Endodermal cell (in vitro differentiated cells): ENCODE data around the gene NT5C1A. TPM values are rescaled to one million over a fixed set of nuclear protein-coding genes. Genes with fewer than 3 reads are reported as not detected.

Experiments used
- DNase-seq: peaks from one replicate; pipeline ENCODE4 v3.0.0-alpha.2; 2017
- H3K27ac ChIP-seq: 2 replicates; pipeline ENCODE4 v1.5.1; 2013; ENCODE audit warnings: mild to moderate bottlenecking, low read depth, low read length, moderate library complexity
- H3K27me3 ChIP-seq: 2 replicates; pipeline ENCODE4 v1.6.1; 2013; ENCODE audit warnings: mild to moderate bottlenecking, low read length, moderate library complexity; ENCODE audit not compliant: insufficient read depth, control insufficient read depth, poor library complexity, severe bottlenecking
- H3K36me3 ChIP-seq: 2 replicates; pipeline ENCODE4 v1.7.0; 2013; ENCODE audit warnings: mild to moderate bottlenecking, low read length, moderate library complexity; ENCODE audit not compliant: control insufficient read depth, insufficient read depth
- H3K4me1 ChIP-seq: one replicate; pipeline ENCODE4 v1.7.0; 2013; ENCODE audit warnings: low read length; ENCODE audit not compliant: control insufficient read depth, insufficient read depth
- H3K4me3 ChIP-seq: 2 replicates; pipeline ENCODE4 v1.5.1; 2013; ENCODE audit warnings: mild to moderate bottlenecking, low read length, moderate library complexity
- H3K9ac ChIP-seq: 2 replicates; pipeline ENCODE4 v1.6.1; 2013; ENCODE audit warnings: mild to moderate bottlenecking, low read length, moderate library complexity; ENCODE audit not compliant: poor library complexity, severe bottlenecking; ENCODE audit errors: extremely low read depth
- H3K9me3 ChIP-seq: 2 replicates; pipeline ENCODE4 v1.6.1; 2013; ENCODE audit warnings: mild to moderate bottlenecking, low read length, moderate library complexity; ENCODE audit not compliant: control insufficient read depth
- H3K27ac Mint-ChIP-seq: 2 replicates; pipeline ENCODE4 v1.8.0; 2020; ENCODE audit warnings: mixed read lengths
- H3K27me3 Mint-ChIP-seq: 2 replicates; pipeline ENCODE4 v1.8.0; 2021; ENCODE audit warnings: mild to moderate bottlenecking, mixed read lengths; ENCODE audit not compliant: insufficient read depth
- H3K36me3 Mint-ChIP-seq: 2 replicates; pipeline ENCODE4 v1.8.0; 2020; ENCODE audit warnings: low read depth, mixed read lengths
- H3K4me1 Mint-ChIP-seq: 2 replicates; pipeline ENCODE4 v1.8.0; 2020; ENCODE audit warnings: mixed read lengths
- H3K4me3 Mint-ChIP-seq: 2 replicates; pipeline ENCODE4 v1.8.0; 2020; ENCODE audit warnings: mild to moderate bottlenecking, moderate library complexity, mixed read lengths
- H3K9me3 Mint-ChIP-seq: 2 replicates; pipeline ENCODE4 v1.8.0; 2020; ENCODE audit warnings: mild to moderate bottlenecking, mixed read lengths
- WGBS, 2 experiments: methylation state at CpG; one replicate each; pipeline versions ENCODE4 v1.1.5 to v1.1.7; 2013; ENCODE audit warnings: missing lambda C conversion rate in 2 of 2, mixed read lengths in 1 of 2; ENCODE audit not compliant: insufficient coverage in 1 of 2, insufficient read length in 1 of 2; 5-methylcytosine and 5-hydroxymethylcytosine counted together
- total RNA-seq, 2 donors: library from RNA; stranded (reverse); fragmentation: NEBNext Ultra II Directional in 1 of 2; extraction: Animal tissue kit (Norgen Biotek cat#: 25700) in 1 of 2; gene quantifications; 2 replicates in 1 of 2; 3 replicates in 1 of 2; pipeline ENCODE4 v1.2.1, GENCODE V29; 2021
- TF ChIP-seq, protein P1 (sequence below): fragments of 200-600 bp; sonication (generic); conservative IDR thresholded peaks from 2 replicates; pipeline ENCODE4 v1.5.0; 2021; ENCODE audit warnings: antibody characterized with exemption, mild to moderate bottlenecking

The NT5C1A gene
- total RNA-seq, 2 donors from 2014 or later: not detected

- Mint-ChIP-seq H3K27me3 (peaks cover 98% of the 10 kb centered on the region), H3K9me3 (no peaks in the 10 kb centered on the region), H3K4me1 (peaks cover 5% of the 10 kb centered on the region), H3K36me3 (no peaks in the 10 kb centered on the region), H3K27ac (no peak overlapping the region), H3K4me3 (no peak overlapping the region)
- Histone ChIP-seq H3K9me3 (no peaks in the 10 kb centered on the region), H3K27ac (no peak overlapping the region), H3K4me3 (no peak overlapping the region), H3K4me1 (no peaks in the 10 kb centered on the region), H3K27me3 (peaks cover 94% of the 10 kb centered on the region), H3K9ac (no peak overlapping the region), H3K36me3 (no peaks in the 10 kb centered on the region)
- 84 to 92% methylated on average over 2 to 3 of the region's 3 CpGs for WGBS, 2 experiments
- no peak for DNase-seq
- TF ChIP-seq, protein P1, sequence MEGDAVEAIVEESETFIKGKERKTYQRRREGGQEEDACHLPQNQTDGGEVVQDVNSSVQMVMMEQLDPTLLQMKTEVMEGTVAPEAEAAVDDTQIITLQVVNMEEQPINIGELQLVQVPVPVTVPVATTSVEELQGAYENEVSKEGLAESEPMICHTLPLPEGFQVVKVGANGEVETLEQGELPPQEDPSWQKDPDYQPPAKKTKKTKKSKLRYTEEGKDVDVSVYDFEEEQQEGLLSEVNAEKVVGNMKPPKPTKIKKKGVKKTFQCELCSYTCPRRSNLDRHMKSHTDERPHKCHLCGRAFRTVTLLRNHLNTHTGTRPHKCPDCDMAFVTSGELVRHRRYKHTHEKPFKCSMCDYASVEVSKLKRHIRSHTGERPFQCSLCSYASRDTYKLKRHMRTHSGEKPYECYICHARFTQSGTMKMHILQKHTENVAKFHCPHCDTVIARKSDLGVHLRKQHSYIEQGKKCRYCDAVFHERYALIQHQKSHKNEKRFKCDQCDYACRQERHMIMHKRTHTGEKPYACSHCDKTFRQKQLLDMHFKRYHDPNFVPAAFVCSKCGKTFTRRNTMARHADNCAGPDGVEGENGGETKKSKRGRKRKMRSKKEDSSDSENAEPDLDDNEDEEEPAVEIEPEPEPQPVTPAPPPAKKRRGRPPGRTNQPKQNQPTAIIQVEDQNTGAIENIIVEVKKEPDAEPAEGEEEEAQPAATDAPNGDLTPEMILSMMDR: no peak
These were observed 3.0 kb downstream of the NT5C1A start for GRCh38 chr1:39668894-39669293.

DNA sequence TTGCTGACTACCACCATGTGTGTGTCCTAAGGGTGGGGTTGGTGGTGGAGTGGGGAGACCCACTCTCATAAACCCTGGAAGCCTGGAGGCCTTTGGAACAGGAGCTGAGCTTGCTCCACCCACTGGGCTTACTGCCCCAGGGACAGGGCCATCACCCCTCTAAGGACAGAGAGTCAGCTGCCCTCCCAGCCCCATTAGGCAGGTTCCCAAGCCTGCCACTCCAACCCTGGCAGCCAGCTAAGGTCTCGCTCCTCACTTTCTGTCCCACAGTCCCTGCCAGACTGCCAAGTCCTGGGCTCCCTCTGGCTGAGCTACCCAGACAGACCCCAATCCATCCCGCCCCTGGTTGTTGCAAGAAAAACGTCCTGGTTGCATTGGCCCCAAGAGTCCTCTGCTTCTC, 3.8 kb downstream of the NT5C1A start:
- Mint-ChIP-seq H3K27me3 (peaks cover 98% of the 10 kb centered on the region), H3K9me3 (no peaks in the 10 kb centered on the region), H3K36me3 (no peaks in the 10 kb centered on the region), H3K4me1 (peaks cover 5% of the 10 kb centered on the region), H3K4me3 (no peak overlapping the region), H3K27ac (no peak overlapping the region)
- Histone ChIP-seq H3K36me3 (no peaks in the 10 kb centered on the region), H3K9ac (no peak overlapping the region), H3K4me1 (no peaks in the 10 kb centered on the region), H3K27ac (no peak overlapping the region), H3K27me3 (peaks cover 94% of the 10 kb centered on the region), H3K4me3 (no peak overlapping the region), H3K9me3 (no peaks in the 10 kb centered on the region)
- WGBS, 2 experiments: 41 to 65% methylated on average over 2 to 3 of the region's 3 CpGs
- DNase-seq: no peak
- TF ChIP-seq, protein P1: no peak

GRCh38 chr1:39666772-39667171, 5.1 kb downstream of the NT5C1A start:
- H3K9me3 ChIP-seq: no peaks in the 10 kb centered on the region
- TF ChIP-seq, protein P1: no peak
- H3K4me3 ChIP-seq: no peak overlapping the region
- H3K27ac Mint-ChIP-seq: no peak overlapping the region
- no peak overlapping the region for H3K27ac ChIP-seq
- H3K27me3 ChIP-seq: peaks cover 94% of the 10 kb centered on the region
- H3K4me1 ChIP-seq: no peaks in the 10 kb centered on the region
- H3K4me3 Mint-ChIP-seq: no peak overlapping the region
- DNase-seq: no peak
- no peak overlapping the region for H3K9ac ChIP-seq
- H3K9me3 Mint-ChIP-seq: no peaks in the 10 kb centered on the region
- no peaks in the 10 kb centered on the region for H3K36me3 ChIP-seq
- peaks cover 98% of the 10 kb centered on the region for H3K27me3 Mint-ChIP-seq
- peaks cover 5% of the 10 kb centered on the region for H3K4me1 Mint-ChIP-seq
- H3K36me3 Mint-ChIP-seq: no peaks in the 10 kb centered on the region
- 84 to 88% methylated on average over 3 of the region's 3 CpGs for WGBS, 2 experiments
